ENCODE results near the gene B4GALT4.
"Not testable (repeated sequence)": the region's sequence is repeated elsewhere in the genome, so short reads cannot be mapped to it uniquely, and the experiment has no call there.

Gene B4GALT4, protein sequence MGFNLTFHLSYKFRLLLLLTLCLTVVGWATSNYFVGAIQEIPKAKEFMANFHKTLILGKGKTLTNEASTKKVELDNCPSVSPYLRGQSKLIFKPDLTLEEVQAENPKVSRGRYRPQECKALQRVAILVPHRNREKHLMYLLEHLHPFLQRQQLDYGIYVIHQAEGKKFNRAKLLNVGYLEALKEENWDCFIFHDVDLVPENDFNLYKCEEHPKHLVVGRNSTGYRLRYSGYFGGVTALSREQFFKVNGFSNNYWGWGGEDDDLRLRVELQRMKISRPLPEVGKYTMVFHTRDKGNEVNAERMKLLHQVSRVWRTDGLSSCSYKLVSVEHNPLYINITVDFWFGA

DNA sequence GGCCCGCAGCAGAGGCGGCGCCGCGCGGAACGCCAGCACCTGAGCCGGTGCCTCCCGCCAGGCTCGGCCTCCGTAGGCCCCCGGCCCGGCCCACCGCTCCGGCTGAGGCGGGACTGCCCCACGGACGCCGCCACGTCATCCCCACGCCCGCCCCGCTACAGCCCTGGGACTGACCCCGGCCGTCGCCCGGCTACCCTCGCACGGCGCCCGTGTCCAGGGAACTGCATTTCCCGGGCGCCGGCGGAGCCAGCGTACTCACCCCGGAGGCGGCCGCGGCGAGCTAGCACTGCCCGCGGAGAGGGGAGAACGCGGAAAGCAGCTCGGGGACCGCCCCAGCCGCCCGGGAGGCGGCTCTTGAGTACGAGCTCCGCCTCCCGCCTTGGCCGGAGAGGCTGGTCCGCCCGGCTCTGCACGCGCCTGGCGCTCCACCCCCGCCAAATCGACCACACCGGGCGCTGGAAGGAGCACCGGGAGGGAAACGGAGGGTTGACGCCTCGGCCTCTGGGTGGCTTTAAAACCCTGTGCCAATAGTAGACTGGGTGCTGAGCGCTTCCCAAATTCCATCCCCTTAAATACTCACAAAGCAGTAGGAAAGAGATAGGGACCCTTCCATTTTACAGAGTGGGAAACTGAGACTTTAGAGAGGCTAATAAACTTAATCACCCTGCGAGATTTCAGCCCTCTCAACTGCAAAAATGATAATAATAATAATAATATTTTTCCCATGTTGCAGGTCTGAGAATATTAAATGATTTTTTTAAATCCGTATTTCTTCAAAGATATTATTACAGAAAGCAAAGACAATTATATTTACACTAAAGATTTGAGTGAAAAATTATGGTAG is at the start of gene B4GALT4:
TSS of gene B4GALT4 (minus strand) at position 288 of the 844 bp plus-strand sequence. CDS start 10,779 bp downstream, outside the sequence.
- Mint-ChIP-seq H3K4me3 (peak within 1 kb of the TSS; percentile 80), H3K27ac (peak within 1 kb of the TSS; percentile 61), H3K9me3 (no peaks in the 10 kb centered on the region), H3K27me3 (no peaks in the 10 kb centered on the region), H3K36me3 (peaks cover 13% of the 10 kb centered on the region), H3K4me1 (peaks cover 25% of the 10 kb centered on the region)
- peak; percentile 94 for ATAC-seq

DNA sequence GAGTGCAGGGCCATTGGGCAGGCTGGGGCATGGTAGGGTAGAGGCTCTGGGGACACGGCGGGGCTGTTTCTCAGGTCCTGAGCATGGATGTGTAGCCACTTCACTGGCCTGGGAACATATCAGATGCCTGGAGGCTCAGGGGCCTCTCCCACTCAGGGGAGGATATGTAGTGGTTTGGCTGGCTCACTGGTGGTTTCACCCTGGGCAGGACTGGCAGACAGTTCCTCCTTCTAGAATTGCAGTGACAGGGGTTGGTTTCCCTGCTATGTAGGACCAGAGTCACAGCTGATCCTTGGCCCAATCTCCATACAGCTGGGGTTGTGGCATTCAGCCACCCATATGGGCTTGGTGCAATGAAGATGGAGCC is 48.7 kb upstream of the B4GALT4 start:
- H3K9me3 Mint-ChIP-seq, result peaks cover 18% of the 10 kb centered on the region
- no peak overlapping the region for H3K4me3 Mint-ChIP-seq
- H3K36me3 Mint-ChIP-seq, result peaks cover 6% of the 10 kb centered on the region
- peaks cover 32% of the 10 kb centered on the region for H3K4me1 Mint-ChIP-seq
- ATAC-seq, result no peak
- H3K27me3 Mint-ChIP-seq, result no peaks in the 10 kb centered on the region
- peak overlapping the region; percentile 33 for H3K27ac Mint-ChIP-seq

DNA sequence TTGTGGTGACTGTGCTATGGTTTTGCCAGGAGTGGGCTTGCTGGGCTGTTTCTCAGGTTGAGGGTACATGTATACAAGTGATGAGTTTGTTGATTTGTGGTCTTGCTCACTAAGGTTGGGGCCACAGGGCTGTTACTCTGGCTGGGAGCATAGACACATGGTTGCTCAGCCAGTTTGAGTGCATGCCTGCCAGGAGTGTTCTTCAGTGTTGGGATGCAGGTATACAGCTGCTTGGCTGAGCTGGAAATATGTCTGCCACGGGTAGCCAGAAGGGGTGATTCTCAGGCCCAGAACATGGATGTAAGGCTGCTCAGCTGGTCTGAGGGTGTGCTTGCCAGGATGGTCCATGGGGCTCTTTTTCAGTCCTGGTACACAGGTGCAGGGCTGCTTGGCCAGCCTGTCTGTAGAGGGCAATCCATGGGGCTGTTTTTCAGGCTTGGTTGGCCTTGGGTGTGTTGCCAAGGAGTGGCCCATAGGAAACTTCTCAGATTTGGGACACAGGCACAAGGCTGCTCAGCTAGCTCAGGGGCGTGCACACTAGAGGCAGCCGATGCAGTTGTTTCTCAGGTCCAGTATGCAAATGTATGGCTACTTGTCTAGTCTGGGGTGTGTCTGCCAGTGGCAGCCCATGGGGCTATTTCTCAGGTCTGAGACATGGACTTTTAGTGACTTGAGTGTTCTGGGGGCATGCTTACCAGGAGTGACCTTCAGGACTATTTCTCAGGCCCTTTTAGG is 48.2 kb upstream of the B4GALT4 start:
- Mint-ChIP-seq H3K27me3 (no peaks in the 10 kb centered on the region), H3K9me3 (peaks cover 18% of the 10 kb centered on the region), H3K27ac (peak overlapping the region; percentile 33), H3K36me3 (peaks cover 8% of the 10 kb centered on the region), H3K4me3 (no peak overlapping the region), H3K4me1 (peaks cover 31% of the 10 kb centered on the region)
- no peak for ATAC-seq

DNA sequence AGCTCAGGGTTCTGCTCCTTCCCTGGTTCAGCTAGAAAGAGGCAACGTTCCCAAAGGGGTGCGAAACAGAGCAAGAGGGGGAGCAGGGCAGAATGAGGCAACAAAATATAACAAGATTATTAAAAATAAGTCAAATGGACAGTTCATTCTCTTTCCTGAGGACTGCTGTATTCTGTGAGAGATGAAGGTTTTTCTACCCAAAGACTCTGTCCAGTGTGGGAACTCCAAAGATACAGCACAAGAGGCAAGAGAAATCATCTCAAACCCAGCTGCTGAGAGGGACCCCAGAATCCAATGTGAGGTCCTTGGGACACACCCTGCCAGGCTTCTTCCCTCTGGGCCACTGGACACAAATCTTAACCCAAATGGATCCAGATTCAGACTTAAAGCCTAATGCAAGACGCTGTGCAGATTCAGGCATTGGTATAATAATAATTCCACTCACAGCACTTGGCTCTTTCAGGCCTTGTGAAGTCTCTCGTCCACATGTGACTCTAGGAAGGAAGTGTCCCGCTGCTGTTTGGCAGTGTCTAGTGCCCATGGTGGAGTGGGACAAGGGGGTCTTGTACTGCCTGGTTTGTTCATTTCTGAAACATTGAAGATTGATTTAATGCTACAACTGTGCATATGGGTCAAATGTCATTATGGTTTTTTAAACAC is 39.0 kb upstream of the B4GALT4 start:
- no peak for ATAC-seq
- Mint-ChIP-seq H3K36me3 (peaks cover 13% of the 10 kb centered on the region), H3K27ac (peak overlapping the region; percentile 42), H3K9me3 (peaks cover 11% of the 10 kb centered on the region), H3K27me3 (no peaks in the 10 kb centered on the region), H3K4me1 (peaks cover 3% of the 10 kb centered on the region), H3K4me3 (no peak overlapping the region)

DNA sequence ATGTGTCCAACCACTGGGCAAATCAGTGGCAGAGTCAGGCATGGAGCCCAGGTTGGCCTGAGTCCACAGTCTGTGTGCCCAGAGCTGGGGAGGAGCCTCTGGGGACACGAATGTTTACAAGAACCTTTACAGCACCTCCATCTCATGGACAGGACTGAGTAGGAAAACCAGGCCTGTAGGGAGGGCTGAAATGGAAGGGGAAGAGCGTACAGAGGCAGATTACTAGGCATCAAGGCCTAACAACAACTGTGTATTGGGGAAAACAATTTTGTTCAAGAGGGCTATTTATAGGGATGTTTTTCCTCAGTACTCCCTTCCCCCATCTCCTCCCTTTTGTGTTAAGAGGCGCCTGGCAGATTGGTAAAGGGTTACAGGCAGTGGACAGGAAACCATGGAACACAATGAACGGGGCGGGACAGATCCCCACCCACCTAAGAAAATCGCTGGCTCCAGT is 38.5 kb upstream of the B4GALT4 start:
- Mint-ChIP-seq H3K36me3 (peaks cover 13% of the 10 kb centered on the region), H3K4me3 (no peak overlapping the region), H3K4me1 (peaks cover 6% of the 10 kb centered on the region), H3K27me3 (no peaks in the 10 kb centered on the region), H3K27ac (peak overlapping the region; percentile 42), H3K9me3 (peaks cover 10% of the 10 kb centered on the region)
- ATAC-seq, result no peak

DNA sequence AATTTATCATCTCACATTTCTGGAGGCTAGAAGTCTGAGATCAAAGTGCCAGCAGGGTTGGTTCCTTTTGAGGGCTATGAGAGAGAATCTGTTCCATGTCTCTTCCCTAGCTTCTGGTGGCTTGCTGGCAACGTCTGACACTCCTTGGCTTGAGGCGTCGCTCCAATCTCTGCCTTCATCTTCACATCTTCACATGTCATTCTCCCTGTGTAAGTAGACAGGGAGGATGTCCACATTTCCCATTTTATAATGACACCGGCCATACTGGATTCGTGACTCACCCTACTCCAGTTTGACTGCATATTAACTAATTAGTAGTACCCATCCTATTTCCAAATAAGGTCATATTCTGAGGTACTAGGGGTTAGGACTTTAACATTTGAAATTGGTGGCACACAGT is 36.0 kb upstream of the B4GALT4 start:
- Mint-ChIP-seq H3K27me3 (no peaks in the 10 kb centered on the region), H3K4me3 (no peak overlapping the region), H3K9me3 (peaks cover 3% of the 10 kb centered on the region), H3K4me1 (peaks cover 6% of the 10 kb centered on the region), H3K36me3 (peaks cover 3% of the 10 kb centered on the region), H3K27ac (no peak overlapping the region)
- no peak for ATAC-seq

DNA sequence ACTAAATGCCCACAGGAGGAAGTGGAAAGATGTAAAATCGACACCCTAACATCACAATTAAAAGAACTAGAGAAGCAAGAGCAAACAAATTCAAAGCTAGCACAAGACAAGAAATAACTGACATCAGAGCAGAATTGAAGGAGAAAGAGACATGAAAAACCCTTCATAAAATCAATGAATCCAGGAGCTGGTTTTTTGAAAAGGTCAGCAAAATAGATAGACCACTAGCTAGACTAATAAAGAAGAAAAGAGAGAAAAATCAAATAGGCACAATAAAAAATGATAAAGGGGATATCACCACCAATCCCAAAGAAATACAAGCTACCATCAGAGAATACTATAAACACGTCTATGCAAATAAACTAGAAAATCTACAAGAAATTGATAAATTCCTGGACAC is 29.5 kb upstream of the B4GALT4 start:
- not testable (repeated sequence) for ATAC-seq

DNA sequence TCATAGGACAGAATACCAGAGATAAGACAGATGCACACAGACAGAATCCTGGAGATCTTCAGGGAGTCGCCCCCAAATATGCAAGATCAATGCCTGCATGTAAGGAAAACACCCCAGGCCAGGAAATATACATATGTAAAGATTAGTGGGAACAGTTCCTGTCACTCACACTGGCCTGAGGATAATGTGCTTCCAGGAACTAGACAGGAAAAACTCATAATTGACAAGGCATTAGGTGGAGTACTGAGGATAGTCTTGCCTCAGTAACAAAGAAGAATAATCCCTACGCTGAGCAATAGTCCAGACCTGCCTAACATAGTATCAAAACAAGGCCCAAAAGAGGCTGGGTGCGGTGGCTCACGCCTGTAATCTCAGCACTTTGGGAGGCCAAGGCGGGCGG is 20.4 kb upstream of the B4GALT4 start:
- Mint-ChIP-seq H3K27ac (no peak overlapping the region), H3K9me3 (no peaks in the 10 kb centered on the region), H3K36me3 (no peaks in the 10 kb centered on the region), H3K4me3 (no peak overlapping the region), H3K4me1 (peaks cover 37% of the 10 kb centered on the region), H3K27me3 (no peaks in the 10 kb centered on the region)
- no peak for ATAC-seq

More for the DNA sequence above, 29.5 kb upstream of the B4GALT4 start:
- not testable (repeated sequence) for H3K27ac Mint-ChIP-seq, H3K9me3 Mint-ChIP-seq, H3K36me3 Mint-ChIP-seq, H3K4me3 Mint-ChIP-seq, H3K27me3 Mint-ChIP-seq, H3K4me1 Mint-ChIP-seq

DNA sequence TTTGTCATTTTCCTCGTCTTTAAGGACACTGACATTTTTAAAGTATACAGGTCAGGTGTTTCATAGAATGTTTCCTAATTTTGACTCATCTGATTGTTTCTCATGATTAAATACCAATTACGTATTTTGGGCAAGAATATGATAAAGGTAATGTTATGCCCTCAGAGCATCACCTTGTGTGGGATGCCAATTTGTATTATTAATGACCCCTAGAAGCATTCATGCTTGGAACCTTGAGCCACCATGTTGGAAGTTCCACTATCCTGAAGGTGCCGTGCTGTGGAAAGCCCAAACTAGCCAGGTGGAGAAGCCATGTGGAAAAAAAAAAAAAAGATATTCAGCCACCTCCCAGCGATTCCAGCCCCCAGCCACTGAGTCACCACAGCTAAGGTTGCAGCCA is 19.1 kb upstream of the B4GALT4 start:
- ATAC-seq, result no peak
- Mint-ChIP-seq H3K4me3 (no peak overlapping the region), H3K36me3 (no peaks in the 10 kb centered on the region), H3K27me3 (no peaks in the 10 kb centered on the region), H3K4me1 (peaks cover 37% of the 10 kb centered on the region), H3K9me3 (no peaks in the 10 kb centered on the region), H3K27ac (no peak overlapping the region)

DNA sequence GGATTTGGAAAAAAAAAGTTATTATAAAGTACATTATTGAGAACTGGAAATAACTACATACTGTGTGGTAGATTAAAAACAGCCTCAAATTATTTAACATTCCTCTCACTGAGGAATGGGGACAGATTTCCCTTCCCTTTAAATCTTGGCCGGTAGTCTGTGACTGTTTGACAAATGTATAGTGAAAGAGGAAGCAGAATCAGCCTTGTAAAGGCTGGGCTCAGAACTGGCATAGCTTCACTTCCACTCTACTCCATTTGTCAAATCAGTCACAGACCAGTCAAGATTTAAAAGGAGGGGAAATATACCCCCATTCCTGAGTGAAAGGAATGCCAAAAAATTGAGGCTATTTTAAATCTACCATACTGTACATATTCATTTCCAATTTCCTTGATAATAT is 18.2 kb upstream of the B4GALT4 start:
- H3K4me1 Mint-ChIP-seq, result peaks cover 35% of the 10 kb centered on the region
- peak overlapping the region; percentile 76 for H3K27ac Mint-ChIP-seq
- H3K36me3 Mint-ChIP-seq, result no peaks in the 10 kb centered on the region
- H3K9me3 Mint-ChIP-seq, result no peaks in the 10 kb centered on the region
- H3K27me3 Mint-ChIP-seq, result no peaks in the 10 kb centered on the region
- H3K4me3 Mint-ChIP-seq, result no peak overlapping the region
- ATAC-seq, result peak; percentile 88

DNA sequence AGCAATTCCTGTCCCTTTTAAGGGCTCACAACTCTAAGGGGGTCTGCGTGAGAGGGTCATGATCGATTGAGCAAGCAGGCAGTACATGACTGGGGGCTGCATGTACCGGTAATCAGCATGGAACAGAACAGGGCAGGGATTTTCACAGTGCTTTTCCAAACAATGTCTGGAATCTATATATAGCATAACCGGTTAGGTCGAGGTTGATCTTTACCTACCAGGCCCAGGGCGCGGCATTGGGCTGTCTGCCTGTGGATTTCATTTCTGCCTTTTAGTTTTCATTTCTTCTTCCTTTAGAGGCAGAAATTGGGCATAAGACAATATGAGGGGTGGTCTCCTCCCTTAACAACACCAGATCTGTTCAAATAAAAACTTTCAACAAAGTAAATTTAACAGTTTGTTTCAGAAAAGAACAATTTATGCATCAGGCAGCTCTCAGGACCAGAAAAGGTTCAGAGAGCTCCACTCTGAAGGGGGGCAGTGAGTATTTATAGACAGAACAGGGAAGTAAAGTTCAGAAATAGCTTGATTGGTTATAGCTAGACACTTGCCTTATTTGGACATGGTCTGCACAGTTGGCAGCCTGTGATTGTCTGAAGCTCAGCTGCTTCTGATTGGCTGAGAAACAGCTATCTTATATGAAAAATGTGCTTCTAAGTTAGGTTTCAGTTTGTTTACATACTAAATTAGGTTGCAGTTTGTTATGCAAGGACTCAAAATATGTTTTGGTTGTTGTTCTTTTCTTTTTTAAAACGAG is 17.2 kb upstream of the B4GALT4 start:
- peak; percentile 86 for ATAC-seq
- H3K4me1 Mint-ChIP-seq, result peaks cover 30% of the 10 kb centered on the region
- no peaks in the 10 kb centered on the region for H3K9me3 Mint-ChIP-seq
- H3K27me3 Mint-ChIP-seq, result no peaks in the 10 kb centered on the region
- H3K4me3 Mint-ChIP-seq, result peak overlapping the region; percentile 17
- no peaks in the 10 kb centered on the region for H3K36me3 Mint-ChIP-seq
- H3K27ac Mint-ChIP-seq, result peak overlapping the region; percentile 76

DNA sequence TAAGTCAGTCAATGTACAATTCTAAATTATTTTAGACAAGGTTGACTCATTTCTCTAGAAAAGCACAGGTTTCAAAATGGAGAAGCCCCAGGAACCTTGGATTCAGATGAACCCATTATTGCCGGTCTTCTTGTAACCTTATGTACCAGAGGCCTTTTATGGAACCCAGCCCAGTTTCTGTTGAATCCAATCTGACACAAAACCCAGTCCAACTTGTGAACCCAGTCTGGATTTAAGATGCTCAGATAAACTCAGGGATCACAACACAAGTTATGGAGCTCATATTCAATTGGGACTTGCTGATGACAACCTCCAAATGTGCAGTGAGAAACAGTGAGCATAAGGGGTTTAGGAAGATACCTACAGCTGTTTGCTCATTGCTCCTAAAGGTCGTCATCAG is 16.4 kb upstream of the B4GALT4 start:
- Mint-ChIP-seq H3K4me1 (peaks cover 30% of the 10 kb centered on the region), H3K9me3 (peaks cover 3% of the 10 kb centered on the region), H3K36me3 (no peaks in the 10 kb centered on the region), H3K4me3 (no peak overlapping the region), H3K27ac (peak overlapping the region; percentile 76), H3K27me3 (no peaks in the 10 kb centered on the region)
- ATAC-seq, result no peak

DNA sequence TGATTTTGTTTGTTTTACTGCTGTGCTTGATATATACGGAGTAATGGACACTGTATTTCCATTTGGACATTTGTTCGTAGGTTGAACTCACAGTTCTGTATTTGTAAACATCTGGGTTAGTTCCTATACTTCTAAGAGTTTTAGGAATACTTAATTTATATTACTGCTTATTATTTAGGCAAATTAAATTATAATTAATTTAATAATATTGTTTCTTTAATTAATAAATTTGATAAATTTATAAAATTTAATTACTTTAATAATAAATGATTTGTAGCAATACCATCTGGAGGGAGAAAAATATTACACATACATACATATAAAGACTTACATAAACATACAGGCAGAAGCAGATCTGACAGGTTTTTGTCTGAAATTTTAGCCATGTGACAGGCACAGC is 14.5 kb upstream of the B4GALT4 start:
- ATAC-seq, result no peak
- Mint-ChIP-seq H3K27ac (no peak overlapping the region), H3K4me3 (no peak overlapping the region), H3K4me1 (peaks cover 30% of the 10 kb centered on the region), H3K36me3 (no peaks in the 10 kb centered on the region), H3K27me3 (no peaks in the 10 kb centered on the region), H3K9me3 (peaks cover 3% of the 10 kb centered on the region)

DNA sequence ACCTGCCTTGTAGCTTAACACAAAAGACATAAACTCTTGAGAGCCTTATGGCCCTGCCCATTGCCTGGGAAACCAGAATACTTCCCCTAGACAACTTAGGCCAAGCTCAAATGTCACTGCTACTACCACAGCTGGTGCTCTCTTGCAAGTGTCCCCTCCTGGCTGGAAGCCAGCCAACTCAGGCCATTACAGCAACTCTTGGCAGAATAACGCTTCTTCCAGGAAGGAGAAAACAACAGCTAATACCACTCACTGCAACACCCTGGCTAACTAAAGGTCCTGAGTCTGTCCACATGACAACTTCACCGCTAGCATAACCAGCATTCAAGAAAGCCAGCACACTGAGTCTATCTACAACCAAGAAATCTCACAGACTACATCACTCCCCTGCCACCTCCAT is 5.1 kb upstream of the B4GALT4 start:
- H3K36me3 Mint-ChIP-seq, result peaks cover 14% of the 10 kb centered on the region
- H3K27me3 Mint-ChIP-seq, result no peaks in the 10 kb centered on the region
- no peak overlapping the region for H3K27ac Mint-ChIP-seq
- H3K9me3 Mint-ChIP-seq, result peaks cover 15% of the 10 kb centered on the region
- no peak for ATAC-seq
- H3K4me3 Mint-ChIP-seq, result no peak overlapping the region
- H3K4me1 Mint-ChIP-seq, result peaks cover 9% of the 10 kb centered on the region

Measured in stimulated activated memory B cell treated with anti-CD40 and anti-IgM and Interleukin-4, amounts not matched to agents 10 μg/mL and 1 μg/mL and 100 μg/mL, for 72 hours (primary cell).